Dermis microvascular lymphatic vessel endothelial cell (primary cell): Measurements from ENCODE around the gene SAMD4B. TPM values are rescaled to one million over a fixed set of nuclear protein-coding genes. Genes with fewer than 3 reads are reported as not detected.
"Not testable (repeated sequence)": the region's sequence is repeated elsewhere in the genome, so short reads cannot be mapped to it uniquely, and the experiment has no call there.

Source experiments
- DNase-seq, 2 donors: peaks; one replicate each; pipeline versions ENCODE4 v3.0.0 to v3.0.0-alpha.2; 2010; ENCODE audit warnings: low read depth in 2 of 2
- total RNA-seq: library from RNA; depleted of rRNA; stranded (reverse); fragments of >200 nt; gene quantifications from 2 replicates; pipeline ENCODE4 v1.2.1, GENCODE V29; 2014

SAMD4B gene
- total RNA-seq, 1 donor from 2014 or later, result 19.8 TPM

DNA sequence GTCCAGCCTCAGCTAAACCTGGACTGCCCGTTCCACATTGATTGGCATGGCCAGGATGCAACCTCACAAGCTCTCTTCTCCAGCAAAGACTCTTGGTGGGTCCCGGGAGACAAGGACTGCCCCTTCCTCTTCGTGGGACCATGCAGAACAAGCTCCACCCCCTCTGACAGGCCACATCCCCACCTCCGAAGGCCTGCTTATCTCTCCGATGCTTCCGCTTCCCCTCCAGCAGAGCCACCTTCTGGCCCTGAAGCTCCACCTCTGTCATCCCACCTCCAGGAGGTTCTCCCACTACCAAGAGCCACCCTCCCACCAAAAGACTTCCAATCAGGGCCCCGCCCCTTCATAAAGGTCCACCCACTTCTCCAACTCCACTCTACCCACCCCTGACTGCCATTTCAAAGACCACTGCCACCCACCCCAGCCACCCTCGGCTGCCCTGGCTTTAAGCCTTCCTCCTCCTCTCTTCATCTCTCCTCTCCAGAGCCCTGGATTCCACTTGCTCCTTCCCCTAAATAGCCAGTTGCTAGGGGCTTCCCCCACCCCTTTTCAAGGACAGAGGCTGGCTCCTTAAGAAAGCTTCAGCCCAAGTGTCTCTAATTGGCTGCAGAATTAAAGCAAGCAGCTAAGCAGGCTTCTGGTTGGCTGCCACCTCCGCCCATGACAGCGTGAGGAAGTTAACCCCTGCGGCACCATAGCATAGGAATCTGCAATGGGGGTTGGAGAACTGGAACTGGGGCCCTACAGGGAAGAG, 31.5 kb upstream of the SAMD4B start:
- no peak for DNase-seq

DNA sequence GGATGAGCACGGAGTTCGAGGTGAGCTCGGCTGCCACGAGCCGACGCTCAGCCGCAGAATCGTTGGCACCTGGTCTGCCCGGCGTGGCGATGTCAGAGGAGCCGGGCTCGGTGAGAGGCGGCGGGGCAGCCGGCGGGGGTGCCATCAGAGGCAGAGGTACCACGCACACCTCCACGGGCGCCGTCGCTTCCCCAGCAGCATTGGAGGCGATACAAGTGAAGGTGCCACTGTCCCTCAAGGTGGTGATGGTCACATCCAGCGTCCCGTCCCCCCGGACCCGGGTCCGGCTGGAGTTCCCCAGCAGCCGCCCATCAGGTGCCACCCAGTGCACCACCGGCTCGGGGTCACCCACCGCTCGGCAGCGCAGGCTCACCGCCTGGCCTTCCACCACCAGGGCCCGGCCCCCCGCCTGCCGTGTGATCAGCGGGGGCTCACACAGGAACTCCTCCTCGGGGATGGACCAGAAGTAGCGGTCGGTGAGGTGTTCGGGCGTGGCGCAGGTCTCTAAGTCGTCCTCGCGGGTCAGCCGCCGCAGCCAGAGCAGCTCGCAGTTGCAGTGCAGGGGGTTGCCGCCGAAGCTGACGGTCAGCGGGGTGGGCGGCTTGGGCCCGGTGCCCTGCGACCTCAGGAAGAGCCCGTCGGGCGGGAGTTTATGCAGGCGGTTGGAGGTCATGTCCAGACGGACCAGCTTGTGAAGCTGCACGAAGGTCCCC, 28.0 kb upstream of the SAMD4B start:
- DNase-seq, result no peak

DNA sequence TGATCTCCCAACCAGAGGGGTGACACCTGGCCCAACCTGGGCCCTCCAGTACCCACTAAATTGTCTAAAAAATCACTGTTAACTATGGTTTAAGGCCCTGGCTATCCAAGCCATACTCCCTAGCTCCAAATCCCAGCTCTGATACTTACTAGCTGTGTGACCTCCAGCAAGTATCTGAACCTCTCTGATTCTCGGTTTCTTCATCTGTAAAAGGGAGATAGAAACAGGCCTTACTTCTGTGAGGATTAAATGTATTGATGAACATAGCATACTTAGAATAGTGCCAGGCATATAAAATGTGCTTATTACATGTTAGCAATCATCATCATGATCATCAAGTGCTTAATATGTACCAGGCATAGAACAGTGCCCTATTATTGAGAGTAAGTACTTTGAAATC, 26.3 kb upstream of the SAMD4B start:
- DNase-seq, result no peak

- DNase-seq, result no peak
Observed at GRCh38 chr19:39316627-39317321, 25.4 kb upstream of the SAMD4B start.

DNA sequence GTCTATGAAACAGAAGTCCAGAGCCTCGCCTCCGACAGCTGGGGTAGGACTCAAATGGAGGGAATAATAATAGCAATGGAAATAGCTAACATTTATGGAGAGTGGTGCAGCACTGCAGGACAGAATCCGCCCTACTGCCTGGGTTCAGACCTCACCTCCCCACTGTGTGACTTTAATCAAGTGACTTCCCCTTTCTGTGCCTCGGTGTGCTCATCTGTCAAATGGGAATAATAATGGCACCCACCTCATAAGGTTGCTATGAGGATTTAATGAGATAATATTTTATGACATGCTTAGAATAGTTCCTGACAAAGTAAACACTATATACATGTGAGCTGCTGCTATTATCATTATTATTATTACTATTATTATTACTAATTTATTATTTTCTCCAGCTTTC, 24.7 kb upstream of the SAMD4B start:
- no peak for DNase-seq

DNA sequence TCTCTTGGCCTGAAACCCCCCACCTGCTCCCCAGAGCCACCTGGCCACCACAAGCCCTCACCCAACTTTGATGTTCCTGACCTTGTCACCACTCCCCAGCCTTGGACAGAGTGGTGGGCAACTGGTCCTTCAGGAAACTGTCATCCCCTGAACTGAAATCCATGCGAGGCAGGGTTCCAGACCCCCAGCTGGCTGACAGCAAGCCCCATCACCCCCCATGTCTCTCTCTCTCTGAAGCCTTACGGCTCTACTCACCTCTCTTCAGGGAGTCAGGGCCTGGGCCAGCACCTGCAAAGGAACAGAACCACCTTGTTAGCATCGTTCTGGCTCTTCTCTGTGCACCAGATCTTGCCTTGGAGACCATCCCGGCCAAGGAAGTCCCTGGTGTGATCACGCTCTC, 24.1 kb upstream of the SAMD4B start:
- DNase-seq, result no peak

DNA sequence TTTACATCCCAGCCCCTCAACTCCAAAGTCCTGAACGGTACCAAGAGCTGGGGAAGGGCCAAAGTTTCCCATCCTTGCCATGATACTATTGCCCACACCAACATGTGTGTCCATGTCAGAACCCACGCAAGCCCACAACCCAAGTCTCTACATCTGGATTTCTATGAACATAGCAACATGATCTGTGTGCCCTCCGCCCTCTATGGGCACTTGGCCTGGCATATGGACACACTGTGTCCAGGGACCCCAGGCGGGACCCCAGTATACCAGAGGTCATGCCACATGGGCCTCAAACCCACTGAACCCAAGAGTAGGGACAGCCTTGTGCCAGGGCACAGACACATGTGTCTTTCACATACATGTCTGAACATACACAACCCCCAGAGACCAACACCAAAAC, 23.5 kb upstream of the SAMD4B start:
- no peak for DNase-seq

- no peak for DNase-seq
Observed at GRCh38 chr19:39319098-39319891, 22.9 kb upstream of the SAMD4B start.

- no peak for DNase-seq
Observed at GRCh38 chr19:39319892-39320248, 22.4 kb upstream of the SAMD4B start.

- DNase-seq, result no peak
Observed at GRCh38 chr19:39321117-39321831, 20.9 kb upstream of the SAMD4B start.

GRCh38 chr19:39321832-39322176, 20.4 kb upstream of the SAMD4B start:
- DNase-seq, result no peak

DNA sequence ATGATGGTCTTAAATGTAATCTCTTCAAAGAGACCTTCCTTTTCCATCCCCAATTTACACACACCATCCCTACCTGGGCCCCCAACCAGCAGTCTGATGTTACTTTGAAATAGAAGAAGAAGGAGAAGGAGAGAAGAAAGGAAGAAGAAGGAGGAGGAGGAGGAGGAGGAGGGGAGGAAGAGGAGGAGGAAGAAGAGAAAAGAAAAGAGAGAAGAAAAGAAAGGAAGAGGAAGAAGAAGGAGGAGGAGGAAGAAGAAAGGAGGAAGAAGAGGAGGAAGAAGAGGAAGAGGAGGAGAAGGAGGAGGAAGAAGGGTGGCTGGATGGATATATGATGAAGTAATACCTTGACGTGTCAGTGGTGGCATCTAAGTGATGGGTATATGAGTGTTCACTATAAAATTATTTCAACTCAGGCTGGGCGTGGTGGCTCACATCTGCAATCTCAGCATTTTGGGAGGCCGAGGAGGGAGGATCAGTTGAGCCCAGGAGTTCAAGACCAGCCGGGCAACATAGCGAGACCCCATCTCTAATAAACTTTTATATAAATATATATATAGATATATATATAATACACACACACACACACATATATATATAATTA, 17.9 kb upstream of the SAMD4B start:
- DNase-seq, result no peak

- no peak for DNase-seq
Observed at GRCh38 chr19:39325778-39326665, 16.2 kb upstream of the SAMD4B start.

- no peak for DNase-seq
Observed at GRCh38 chr19:39327363-39328045, 14.7 kb upstream of the SAMD4B start.

GRCh38 chr19:39328046-39328705, 14.0 kb upstream of the SAMD4B start:
- peak in 1 of 2 donors; percentile 60 for DNase-seq

- DNase-seq, result no peak
Observed at GRCh38 chr19:39329948-39330347, 12.3 kb upstream of the SAMD4B start.

DNA sequence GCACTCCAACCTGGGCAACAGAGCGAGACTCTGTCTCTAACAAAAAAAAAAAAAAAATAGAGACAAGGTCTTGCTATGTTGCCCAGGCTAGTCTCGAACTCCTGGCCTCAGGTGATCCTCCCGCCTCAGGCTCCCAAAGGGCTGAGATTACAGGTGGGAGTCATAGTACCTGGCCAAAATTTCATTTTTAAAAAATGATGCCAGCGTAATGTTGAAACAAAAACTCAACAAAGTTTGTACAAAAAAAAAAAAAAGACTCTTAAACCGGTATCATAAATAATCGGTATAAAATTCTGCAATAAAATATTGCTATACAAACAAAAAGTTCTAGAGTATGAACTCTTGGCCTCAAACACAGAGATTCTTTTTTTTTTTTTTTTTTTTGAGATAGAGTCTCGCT, 9.9 kb upstream of the SAMD4B start:
- DNase-seq, result no peak

- not testable (repeated sequence) for DNase-seq
Observed at GRCh38 chr19:39332738-39333137, 9.5 kb upstream of the SAMD4B start.

GRCh38 chr19:39333507-39333906, 8.7 kb upstream of the SAMD4B start:
- DNase-seq, result no peak
